RPMI8226 (cell line): ENCODE measurements around the gene NARF.
"Not testable (repeated sequence)": the region's sequence is repeated elsewhere in the genome, so short reads cannot be mapped to it uniquely, and the experiment has no call there.

Source experiments
- DNase-seq: peaks from one replicate; pipeline ENCODE4 v3.0.0-alpha.2; 2015

Gene NARF

DNA sequence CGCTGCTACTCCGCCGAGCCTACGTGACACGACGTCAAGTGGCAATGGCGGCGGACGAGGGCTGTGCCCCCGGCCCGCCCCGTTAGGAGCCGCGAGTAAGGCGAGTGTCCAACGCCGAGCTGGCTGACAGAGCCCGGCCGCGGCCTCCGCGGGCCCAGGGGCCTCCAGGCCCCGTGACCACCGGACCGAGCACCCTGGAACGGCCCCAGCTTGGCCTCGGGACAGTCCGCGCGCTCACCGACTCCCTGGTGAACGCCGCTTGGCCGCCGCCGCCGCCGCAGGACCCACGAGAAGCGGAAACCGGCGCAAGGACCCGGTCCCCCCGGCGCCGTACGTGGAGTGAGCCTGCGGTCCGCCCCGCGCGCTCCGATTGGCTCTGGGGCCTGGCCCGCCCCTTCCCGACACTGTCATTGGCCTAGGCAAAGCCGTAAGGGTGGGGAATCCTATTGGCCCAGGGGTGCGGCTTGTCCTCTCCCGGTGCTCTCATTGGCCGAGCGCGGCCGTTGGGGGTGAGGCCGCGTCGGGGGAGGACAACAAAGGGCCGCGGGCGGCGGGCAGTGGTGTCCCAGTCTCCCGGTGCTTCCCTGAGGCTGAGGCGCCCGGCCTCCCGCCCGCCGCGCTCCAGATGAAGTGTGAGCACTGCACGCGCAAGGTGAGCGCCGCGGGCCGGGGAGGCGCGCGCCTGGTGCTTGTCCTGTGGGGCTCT, at the start of gene NARF:
Gene NARF, plus strand, starts transcription at position 563 of the 706 bp plus-strand sequence. Its CDS starts 63 bp downstream, at position 626.
- DNase-seq, result peak; percentile 99

DNA sequence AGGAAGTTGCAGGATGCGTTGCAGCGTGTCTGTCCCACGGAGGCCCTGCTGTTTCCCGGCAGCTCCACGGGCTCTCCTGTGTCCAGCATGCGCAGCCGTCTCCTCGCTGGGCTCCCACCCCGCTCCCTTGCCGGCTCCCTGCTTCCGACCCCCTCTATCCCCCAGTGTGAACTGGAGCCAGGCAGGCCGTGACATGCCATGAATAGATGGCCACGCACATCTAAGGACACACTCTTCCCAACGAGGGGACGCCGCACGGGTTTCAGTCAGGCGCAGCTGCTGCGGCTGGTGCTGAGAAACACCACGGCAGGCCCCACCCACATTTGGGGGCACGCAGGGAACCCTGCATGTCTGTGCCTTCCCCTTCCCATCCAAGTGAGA, 49.6 kb upstream of the NARF start:
- no peak for DNase-seq

DNA sequence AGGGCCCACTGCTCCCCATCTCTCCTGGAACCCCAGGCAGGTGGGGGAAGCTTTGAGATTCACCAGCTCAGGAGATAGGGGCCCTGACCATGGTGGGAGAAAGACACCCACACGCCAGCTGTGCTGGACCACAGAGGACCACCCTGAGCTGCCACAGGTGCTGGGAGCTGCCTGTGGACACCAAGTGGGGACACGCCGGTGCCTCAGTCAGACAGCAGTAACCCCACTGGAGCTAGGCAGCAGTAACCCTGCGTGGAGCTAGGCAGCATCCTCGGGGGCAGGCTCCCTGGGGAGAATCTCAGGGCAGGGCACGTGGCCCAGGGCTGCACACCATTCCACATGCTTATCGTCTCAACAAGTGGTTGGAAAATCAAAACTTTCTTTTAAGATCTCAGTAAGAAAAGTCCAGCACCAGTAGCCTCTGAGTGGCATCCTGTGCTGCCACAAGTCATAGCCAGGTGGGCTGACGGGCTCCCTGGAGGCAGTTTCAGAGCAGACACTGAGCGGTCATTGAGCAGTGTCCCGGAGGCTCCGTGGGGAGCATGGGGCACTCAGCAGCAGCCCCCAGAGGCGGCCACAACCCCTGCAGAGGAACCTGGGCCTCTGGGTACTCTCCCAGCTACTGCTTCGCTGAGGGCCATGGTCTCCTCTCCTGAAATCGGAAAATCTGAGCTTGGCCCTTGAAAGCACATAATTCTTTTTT, 48.4 kb upstream of the NARF start:
- DNase-seq, result no peak

DNA sequence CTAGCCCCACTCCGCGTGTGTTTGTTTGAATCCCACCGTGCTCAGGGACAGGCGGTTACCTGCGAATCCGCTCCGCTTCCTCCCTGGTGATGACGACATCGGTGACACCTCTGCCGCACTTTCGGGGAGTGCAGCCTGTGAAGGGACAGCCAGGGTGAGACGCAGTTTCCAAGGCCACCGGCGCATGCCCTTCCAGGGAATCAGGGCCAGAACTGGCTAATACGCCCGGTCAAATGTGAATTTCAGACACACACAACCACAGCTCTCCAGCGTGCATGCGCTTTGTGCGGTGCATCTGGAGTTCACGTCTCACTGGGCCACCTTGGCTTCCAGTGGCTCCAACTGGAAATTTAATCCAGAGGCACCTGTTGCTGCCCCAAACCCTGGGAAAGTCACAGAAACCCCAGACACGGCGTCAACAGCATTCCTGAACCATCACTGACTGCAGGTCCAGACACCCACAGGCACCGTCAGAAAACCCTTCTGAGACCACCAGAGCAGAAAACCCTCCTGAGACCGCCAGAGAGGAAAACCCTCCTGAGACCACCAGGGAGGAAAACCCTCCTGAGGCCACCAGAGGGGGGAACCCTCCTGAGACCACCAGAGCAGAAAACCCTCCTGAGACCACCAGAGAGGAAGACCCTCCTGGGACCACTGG, 47.0 kb upstream of the NARF start:
- no peak for DNase-seq

DNA sequence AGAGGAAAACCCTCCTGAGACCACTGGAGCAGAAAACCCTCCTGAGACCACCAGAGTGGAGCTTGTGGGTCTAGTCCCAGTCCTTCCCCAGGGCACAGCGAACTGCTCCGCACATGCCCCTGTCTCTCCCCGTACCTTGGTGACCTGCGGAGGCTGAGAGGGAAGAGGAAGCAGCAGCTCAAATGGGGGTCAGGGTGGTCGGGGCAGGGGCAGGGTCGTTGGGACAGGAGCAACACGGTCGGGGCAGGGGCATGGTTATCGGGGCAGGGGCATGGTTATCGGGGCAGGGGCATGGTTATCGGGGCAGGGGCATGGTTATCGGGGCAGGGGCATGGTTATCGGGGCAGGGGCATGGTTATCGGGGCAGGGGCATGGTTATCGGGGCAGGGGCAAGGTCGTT, 46.5 kb upstream of the NARF start:
- DNase-seq, result not testable (repeated sequence)

DNA sequence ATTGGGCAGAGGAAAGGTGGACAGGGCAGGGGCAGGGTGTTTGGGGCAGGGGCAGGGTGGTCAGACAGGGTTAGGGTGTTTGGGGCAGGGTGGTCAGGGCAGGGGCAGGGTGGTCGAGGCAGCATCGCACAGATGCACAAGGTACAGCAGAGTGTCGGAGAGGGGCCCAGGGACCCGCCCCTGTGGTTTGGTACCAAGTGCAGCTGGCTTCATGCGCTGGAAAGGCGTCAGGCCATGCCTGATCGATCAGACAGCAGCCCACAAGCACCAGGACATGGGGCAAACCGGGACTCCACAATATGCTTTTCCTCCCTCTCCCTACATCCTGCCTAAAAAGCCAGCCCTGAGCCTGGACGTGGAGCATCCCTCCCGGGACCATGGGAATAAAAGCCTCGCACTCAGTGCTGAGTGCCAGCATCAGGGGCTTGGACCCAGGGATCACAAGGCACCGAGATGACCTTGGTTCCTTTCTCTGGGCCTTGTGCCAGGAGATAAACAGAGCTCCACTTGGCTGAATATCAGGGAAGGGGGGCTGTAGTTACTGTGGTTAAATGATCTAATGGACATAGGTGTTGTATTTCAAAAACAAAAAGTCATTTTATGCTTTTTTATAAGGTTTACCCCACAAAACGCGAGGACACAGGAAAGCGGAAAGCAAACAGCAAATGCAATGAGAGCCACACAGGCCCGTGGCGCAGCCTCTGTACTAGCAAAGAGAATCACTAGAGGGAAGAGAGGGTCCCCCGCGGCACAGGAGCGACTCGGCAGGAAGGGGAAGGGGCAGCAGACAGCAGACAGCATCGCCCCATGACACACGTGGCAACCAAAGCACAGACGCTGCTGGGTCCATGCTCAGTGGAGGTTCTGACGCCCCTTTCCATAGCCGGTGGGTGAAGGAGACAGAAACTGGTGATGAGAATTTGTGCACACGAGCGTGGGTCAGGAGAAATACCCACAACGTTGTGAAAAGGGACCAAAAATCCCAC, 45.7 kb upstream of the NARF start:
- DNase-seq, result no peak

DNA sequence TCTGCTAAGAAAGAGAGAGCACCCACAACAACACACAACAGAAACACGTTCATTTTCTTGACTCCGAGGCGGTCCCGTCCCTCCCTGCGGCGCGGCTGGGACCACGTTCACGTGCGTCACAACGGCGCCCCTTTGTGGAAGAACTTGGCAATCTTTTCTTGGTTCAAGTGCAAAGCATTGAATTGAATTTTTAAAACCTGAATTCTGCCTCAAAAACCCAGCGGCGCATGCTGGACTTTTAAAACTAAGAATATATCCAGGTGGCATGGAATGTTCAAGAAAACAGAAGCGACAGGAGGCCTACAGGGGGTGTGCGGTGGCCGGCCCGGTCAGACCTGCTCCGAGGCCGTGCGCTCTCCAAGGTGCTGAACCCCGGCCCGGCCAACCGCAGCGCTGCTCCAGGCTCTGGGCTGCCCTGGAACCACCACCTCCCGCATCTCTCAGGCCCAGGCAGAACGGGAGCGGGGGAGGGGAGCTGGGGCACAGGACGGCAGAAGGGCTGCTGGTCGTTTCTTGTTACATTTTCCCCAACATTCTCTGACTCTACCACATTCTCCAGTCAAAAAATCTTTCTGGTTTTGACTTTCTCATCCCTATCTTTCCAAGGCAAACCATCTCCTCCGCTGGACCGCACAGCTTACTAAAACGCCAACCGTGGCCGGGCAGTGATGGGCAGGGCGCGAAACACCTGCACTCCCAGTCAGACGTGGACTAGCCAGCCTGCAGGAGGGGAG, 43.8 kb upstream of the NARF start:
- peak; percentile 31 for DNase-seq

DNA sequence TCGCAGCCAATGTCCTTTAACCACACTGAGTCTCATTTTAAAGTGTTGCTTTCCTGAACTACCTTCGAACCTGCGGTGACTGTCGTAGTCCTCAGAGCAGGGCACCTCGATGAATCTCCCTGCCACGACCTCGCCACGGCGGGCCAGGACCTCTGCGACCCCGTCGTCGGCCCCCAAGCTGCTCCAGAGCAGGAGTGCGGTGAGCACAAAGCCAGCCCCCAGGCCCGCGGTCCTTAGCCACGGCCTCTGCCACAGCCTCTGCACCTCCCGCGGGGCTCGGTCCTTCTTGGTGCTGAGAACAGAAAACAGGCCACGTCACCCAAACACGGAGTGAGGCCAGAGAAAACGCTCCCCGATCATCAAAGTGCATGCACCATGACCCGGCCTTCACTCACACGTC, 43.2 kb upstream of the NARF start:
- DNase-seq, result no peak

DNA sequence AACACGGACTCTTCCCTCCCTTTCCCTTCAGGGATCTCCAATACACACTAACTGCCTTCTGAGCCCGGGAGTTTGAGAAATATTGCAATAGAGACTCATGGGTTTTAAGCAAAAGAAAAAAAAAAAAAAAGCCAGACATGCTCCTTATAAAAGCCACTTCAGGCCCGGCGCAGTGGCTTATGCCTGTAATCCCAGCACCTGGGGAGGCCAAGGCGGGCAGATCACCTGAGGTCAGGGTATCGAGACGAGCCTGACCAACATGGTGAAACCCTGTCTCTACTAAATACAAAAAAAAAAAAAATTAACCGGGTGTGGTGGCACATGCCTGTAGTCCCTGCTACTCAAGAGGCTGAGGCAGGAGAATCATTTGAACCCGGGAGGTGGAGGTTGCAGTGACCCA, 42.8 kb upstream of the NARF start:
- no peak for DNase-seq

DNA sequence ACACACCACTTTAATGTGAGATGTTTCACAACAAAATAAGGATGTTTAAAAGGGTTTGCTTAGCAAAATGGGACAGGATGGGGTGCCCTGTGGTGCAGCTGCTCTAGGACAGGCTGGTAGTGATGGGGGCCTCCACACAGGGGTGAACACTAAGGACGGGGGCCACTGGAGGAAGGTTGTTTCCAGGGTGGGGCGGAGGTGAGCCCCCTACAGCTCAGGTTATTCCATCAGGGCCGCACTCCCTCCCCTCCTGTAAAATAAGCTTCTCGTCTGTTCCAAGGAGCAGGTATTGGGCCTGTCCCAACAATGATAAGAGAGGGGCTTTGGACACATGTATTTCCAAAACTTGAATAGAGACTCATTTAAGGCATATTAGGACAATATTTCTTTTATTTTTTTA, 42.3 kb upstream of the NARF start:
- DNase-seq, result no peak

DNA sequence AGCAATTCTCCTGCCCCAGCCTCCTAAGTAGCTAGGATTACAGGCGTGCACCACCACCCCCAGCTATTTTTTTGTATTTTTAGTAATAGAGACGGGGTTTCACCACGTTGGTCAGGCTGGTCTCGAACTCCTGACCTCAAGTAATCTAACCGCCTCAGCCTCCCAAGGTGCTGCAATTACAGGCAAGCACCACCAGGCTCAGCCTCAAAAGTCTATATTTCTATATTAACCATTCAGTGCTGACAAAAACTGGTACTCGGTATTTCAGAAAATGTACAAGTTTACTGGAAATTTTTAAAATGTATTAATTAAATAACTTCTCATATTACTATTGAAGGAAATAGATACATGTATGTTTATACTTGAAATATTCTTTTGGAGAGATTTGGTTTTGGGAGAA, 41.8 kb upstream of the NARF start:
- peak; percentile 29 for DNase-seq

DNA sequence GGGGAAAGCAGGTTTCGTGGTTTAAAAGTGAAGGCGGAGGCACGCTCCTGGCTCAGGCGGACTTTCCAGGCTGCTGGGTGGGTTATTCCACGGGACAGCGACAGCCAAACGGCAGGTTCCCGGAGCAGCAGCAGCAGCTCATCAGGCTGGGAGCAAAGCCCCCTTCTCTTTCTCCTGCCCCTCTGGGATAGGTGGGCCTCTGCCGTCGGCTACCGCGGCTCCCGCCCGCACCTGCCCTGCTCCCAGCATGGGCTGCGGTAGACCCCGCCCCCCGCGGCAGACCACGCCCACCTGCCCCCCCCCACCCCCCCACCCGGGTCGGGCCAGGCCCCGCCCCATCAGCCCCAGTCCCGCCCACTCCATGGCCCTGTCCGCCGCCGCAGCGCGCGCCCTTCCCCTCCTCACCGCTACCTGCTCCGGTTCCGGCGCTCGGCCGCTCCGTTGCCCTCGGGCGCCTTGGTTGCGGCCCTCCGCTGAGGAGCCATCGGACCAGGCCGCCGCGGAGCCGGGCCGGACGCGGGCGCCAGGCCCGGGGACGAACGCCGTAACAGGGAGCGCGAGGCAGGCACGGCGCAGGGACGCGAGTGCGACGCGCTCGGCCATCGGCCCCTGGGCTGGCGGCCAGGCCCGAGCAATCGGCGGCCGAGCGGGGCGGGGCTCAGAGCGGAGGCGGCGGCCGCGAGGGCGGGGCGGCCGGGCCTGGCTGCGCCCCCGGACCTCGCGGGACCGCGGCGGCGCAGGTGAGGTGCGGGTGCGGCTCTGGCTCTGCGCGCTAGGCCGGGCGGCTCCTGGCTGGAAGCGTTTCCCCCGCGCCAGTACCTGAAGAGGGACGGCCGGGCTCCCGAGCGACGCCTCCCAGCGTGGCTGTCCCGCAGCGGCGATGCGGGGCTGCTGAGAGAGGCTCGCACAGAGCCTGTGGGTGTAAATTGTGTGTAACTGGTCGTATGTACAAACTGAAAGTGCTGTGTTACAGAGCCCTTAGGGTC, 40.2 kb upstream of the NARF start, which contains the start of the genes HEXD and OGFOD3:
Gene HEXD, plus strand, starts transcription at position 347 of the 986 bp plus-strand sequence. CDS start 1,453 bp downstream, outside the sequence.
Gene OGFOD3, minus strand, starts transcription at position 586 of the 986 bp plus-strand sequence. Its CDS starts 101 bp downstream, at position 485.
- peak; percentile 93 for DNase-seq

DNA sequence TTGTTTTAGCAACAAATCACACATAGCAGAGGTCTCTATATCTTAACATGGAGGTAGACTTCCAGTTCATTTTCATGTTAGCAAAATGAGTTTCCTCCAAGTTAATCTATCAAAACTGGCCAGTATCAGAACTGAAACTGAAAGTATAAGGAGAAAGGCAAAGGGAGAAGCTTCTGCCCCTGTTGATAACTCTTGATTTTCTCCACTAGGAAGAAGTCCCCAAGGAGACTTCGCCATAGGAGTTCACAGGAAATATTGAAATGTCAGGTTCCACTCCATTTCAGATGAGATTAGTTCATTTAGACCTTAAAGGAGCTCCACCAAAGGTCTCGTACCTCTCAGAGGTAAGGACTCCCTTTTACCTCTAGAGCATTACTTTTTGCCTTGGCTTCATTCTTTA, 39.0 kb upstream of the NARF start:
- peak; percentile 48 for DNase-seq

DNA sequence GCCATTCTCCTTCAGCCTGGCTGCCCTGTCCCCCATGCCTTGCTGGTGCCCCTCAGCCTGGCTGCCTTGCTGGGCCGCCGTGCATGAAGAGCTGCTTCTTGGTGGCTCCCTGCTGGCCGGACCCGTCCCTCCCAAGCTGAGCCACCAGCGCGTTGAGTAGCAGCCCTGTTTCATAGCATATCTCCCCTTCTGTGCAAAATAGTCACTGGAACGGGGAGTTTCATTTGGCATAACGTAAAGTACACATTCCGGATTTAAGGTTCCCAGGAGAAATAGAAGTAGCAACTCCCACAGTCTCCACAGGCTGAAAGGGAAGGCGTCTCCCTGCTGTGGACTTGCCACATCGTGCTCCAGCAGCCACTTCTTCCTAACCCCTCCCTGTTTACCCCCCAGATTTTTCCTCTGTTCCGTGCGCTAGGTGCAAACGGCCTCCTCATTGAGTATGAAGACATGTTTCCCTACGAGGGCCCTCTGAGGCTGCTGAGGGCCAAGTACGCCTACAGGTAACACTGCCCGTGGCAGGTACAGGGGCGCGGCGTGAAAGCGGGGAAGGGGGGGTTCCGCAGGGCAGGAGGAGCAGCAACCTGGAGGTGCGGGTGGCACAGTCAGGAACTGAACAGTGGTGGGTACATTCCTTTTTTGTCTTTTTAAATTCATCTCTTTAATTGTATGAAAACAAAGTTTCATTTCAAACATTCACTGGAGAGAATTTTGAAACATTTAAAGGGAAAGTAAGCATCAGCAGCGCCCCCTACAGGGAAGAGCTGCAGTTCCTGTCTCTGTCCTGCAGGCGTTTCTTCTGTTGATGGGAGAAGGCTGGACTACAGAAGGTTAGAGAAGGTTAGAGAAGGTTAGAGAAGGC, 34.3 kb upstream of the NARF start:
- DNase-seq, result peak; percentile 75

DNA sequence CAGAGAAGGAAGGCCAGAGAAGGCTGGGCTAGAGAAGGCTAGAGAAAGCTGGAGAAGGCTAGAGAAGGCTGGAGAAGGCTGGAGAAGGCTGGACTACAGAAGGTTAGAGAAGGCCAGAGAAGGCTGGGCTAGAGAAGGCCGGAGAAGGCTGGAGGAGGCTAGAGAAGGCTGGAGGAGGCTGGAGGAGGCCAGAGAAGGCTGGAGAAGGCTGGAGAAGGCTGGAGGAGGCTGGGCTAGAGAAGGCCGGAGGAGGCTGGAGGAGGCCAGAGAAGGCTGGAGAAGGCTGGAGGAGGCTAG, 33.7 kb upstream of the NARF start:
- DNase-seq, result no peak

DNA sequence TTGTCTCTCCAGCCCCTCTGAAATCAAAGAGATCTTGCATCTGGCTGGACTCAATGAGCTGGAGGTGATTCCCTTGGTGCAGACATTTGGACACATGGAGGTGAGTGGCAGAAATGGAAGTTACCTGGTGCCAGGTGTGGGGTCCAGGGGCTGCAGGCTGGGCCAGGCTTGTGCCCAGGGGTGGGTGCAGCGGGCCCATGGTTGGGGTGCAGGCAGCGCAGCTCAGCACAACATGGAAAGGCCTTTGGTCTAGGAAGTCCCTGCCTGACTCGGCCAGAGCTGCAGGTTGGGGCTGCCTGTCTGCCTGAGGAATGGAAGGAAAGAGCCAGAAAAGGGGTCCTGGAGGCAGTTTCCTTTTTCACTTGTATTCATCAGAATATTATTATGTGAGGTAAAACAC, 30.0 kb upstream of the NARF start:
- no peak for DNase-seq

DNA sequence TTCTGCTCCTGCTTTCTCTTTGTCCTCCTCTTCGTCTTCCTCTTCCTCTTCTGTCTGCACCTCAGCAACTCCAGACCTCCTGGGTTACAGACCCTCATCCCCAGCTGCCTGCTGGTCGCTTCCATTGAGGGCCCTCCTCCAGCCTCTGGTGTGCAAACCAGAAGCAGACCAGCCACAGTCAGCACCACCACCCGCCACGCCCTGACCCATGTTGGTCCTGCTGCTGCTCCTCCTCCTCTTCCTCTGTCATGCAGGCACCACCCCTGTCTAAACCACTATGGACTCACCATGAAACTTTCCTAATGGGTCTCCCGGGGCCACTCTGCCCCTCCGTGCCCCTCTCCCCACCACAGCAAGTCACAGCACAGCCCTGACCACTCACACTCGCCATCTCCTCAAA, 28.7 kb upstream of the NARF start:
- DNase-seq, result no peak

DNA sequence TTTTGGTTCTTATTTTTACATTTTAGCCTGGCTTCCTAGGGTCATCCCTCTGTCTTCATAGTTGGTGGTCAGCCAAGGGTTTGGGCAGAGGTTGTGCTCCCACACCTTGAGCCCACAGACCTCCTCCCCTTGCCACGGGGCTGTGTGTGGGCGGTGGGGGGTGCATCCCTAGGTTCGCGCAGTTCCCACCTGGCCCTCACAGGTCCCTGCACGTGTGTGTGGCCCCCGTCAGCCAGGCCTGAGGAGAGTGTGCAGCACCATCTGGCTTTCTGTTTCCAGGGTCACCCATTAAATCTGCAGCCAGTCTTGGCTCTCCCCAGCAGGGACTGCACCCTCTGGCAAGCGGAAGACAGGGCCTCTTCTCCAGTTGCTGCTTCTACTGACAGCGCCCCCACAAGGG, 26.5 kb upstream of the NARF start:
- DNase-seq, result no peak

DNA sequence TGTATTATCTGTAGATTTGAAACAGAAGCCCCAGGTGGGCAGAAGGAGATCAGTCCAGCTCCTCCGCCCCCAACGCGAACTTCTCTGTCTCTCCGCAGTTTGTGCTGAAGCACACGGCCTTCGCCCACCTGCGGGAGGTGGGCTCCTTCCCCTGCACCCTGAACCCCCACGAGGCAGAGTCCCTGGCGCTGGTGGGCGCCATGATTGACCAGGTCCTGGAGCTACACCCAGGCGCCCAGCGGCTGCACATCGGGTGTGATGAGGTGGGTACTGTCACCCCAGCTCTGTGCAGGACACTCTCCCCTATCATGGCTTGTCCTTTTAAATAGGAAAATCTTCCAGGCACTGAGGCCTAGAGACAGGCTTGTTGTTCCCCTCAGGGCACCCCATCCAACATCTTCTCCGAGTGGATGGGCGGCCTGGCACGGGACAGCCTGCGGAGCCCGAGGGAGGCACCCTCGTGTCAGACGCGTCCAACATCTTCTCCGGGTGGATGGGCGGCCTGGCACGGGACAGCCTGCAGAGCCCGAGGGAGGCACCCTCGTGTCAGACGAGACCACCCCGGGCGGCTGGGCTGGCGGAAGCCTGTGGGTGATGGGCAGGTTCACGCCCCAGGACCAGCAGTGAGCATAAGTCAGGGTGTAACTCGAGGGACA, 24.9 kb upstream of the NARF start:
- no peak for DNase-seq
